PC-9 (cell line): ENCODE measurements around the gene SMAP1. TPM values are rescaled to one million over a fixed set of nuclear protein-coding genes. Genes with fewer than 3 reads are reported as not detected.

ENCODE experiments used
- BruUV-seq: library from RNA; stranded (reverse); fragments of 400-500 nt; replicated peaks from 2 replicates; lab custom pipeline; 2021; lab: Mats Ljungman, UMichigan
- CTCF ChIA-PET: fragments of 300-600 bp; sonication (Branson Sonifier 250); formaldehyde crosslinking; loops from one replicate; lab custom pipeline; 2022; ENCODE audit warnings: antibody characterized with exemption; lab: Charles Lee
- POLR2A ChIA-PET: fragments of 300-600 bp; sonication (Branson Sonifier 250); formaldehyde crosslinking; loops from one replicate; lab custom pipeline; 2022; ENCODE audit warnings: antibody characterized with exemption; ENCODE audit not compliant: unreplicated experiment; lab: Charles Lee
- DNase-seq, 2 experiments: peaks; one replicate each; pipeline versions ENCODE4 v3.0.0 to v3.0.0-alpha.2; 2015 to 2022; ENCODE audit warnings: mixed read lengths in 1 of 2
- H2AFZ ChIP-seq: fragments of 200-600 bp; sonication (generic); 2 replicates; pipeline ENCODE4 v1.8.1; 2017; ENCODE audit warnings: antibody characterized with exemption
- H3F3A ChIP-seq: fragments of 200-600 bp; sonication (generic); 2 replicates; pipeline ENCODE4 v1.8.1; 2017; ENCODE audit warnings: antibody characterized with exemption, mild to moderate bottlenecking, low read depth; ENCODE audit not compliant: insufficient read depth
- H3K27ac ChIP-seq: fragments of 200-600 bp; sonication (generic); 2 replicates; pipeline ENCODE4 v1.6.1; 2016; ENCODE audit warnings: mixed run types
- H3K27me3 ChIP-seq: fragments of 200-600 bp; sonication (generic); 2 replicates; pipeline ENCODE4 v1.6.1; 2016; ENCODE audit warnings: low read depth, mixed run types; ENCODE audit not compliant: insufficient read depth
- H3K36me3 ChIP-seq: fragments of 200-600 bp; sonication (generic); 2 replicates; pipeline ENCODE4 v1.6.1; 2016; ENCODE audit warnings: low read depth, mixed run types
- H3K4me1 ChIP-seq: fragments of 200-600 bp; sonication (generic); replicated peaks from 2 replicates; pipeline ENCODE4 v1.6.1; 2016; ENCODE audit warnings: mixed run types; ENCODE audit not compliant: insufficient read depth
- H3K4me2 ChIP-seq: fragments of 200-600 bp; sonication (generic); 2 replicates; pipeline ENCODE4 v1.6.1; 2017; ENCODE audit warnings: mixed run types
- H3K4me3 ChIP-seq: fragments of 200-600 bp; sonication (generic); 2 replicates; pipeline ENCODE4 v1.6.1; 2016; ENCODE audit warnings: mixed run types
- H3K79me2 ChIP-seq: fragments of 200-600 bp; sonication (generic); 2 replicates; pipeline ENCODE4 v1.6.1; 2017; ENCODE audit warnings: low read depth, mixed run types
- H3K9me2 ChIP-seq: fragments of 200-600 bp; sonication (generic); 2 replicates; pipeline ENCODE4 v1.8.1; 2017; ENCODE audit warnings: mild to moderate bottlenecking; ENCODE audit not compliant: insufficient read depth
- H3K9me3 ChIP-seq: fragments of 200-600 bp; sonication (generic); 2 replicates; pipeline ENCODE4 v1.8.1; 2016; ENCODE audit warnings: low read depth; ENCODE audit not compliant: insufficient read depth
- H4K20me1 ChIP-seq: fragments of 200-600 bp; sonication (generic); 2 replicates; pipeline ENCODE4 v1.8.1; 2017; ENCODE audit not compliant: insufficient read depth
- CTCF ChIP-seq: fragments of 200-600 bp; sonication (generic); conservative IDR thresholded peaks from 2 replicates; pipeline ENCODE4 v1.6.1; 2017; ENCODE audit warnings: mixed run types, antibody characterized with exemption, mild to moderate bottlenecking, moderate library complexity
- EZH2 ChIP-seq: fragments of 200-600 bp; sonication (generic); IDR thresholded peaks from 2 replicates; pipeline ENCODE4 v1.8.0; 2017; ENCODE audit warnings: antibody characterized with exemption, low read depth
- intact Hi-C: fragments of 100-400 bp; cut with micrococcal nuclease; formaldehyde crosslinking; loops from one replicate; pipeline ENCODE4 v1.10.0; 2022; ENCODE audit not compliant: unreplicated experiment
- total RNA-seq: library from RNA; stranded (reverse); gene quantifications from 2 replicates; pipeline ENCODE4 v1.2.3, GENCODE V29; 2021

The SMAP1 gene
- total RNA-seq, 1 experiment from 2014 or later = 29.3 TPM

- no peaks in the 10 kb centered on the region for H4K20me1 ChIP-seq
- TF ChIP-seq EZH2 (no peak), CTCF (no peak)
- CTCF ChIA-PET = no interaction called here
- no peaks in the 10 kb centered on the region for H3K27me3 ChIP-seq
- no peak overlapping the region for H2AFZ ChIP-seq
- no peak for DNase-seq
- H3K4me3 ChIP-seq = no peak overlapping the region
- intact Hi-C loops = no loop called here
- H3K4me2 ChIP-seq = no peak overlapping the region
- H3K27ac ChIP-seq = no peak overlapping the region
- no peaks in the 10 kb centered on the region for H3K9me3 ChIP-seq
- no TSS peak for BruUV-seq
- no peaks in the 10 kb centered on the region for H3F3A ChIP-seq
- no peaks in the 10 kb centered on the region for H3K36me3 ChIP-seq
- POLR2A ChIA-PET = interaction anchor here (0.6 kb wide), 1 partner anchor 43 kb away, joined by 3 read pairs; no protein-coding TSS in a partner anchor
- no peaks in the 10 kb centered on the region for H3K4me1 ChIP-seq
- H3K79me2 ChIP-seq = no peaks in the 10 kb centered on the region
- H3K9me2 ChIP-seq = no peaks in the 10 kb centered on the region
These were observed 42.2 kb upstream of the SMAP1 start for GRCh38 chr6:70625436-70625835.

GRCh38 chr6:70627500-70628254 is 40.0 kb upstream of the SMAP1 start:
- no peaks in the 10 kb centered on the region for H3K36me3 ChIP-seq
- POLR2A ChIA-PET = no interaction called here

GRCh38 chr6:70629929-70630328 is 37.8 kb upstream of the SMAP1 start:
- DNase-seq = no peak
- POLR2A ChIA-PET = no interaction called here
- Histone ChIP-seq H3K4me2 (no peak overlapping the region), H3K4me3 (no peak overlapping the region), H3K27ac (no peak overlapping the region), H3K4me1 (no peaks in the 10 kb centered on the region), H3F3A (no peaks in the 10 kb centered on the region), H3K9me2 (no peaks in the 10 kb centered on the region), H3K27me3 (no peaks in the 10 kb centered on the region), H3K9me3 (no peaks in the 10 kb centered on the region), H2AFZ (no peak overlapping the region), H3K36me3 (no peaks in the 10 kb centered on the region), H3K79me2 (no peaks in the 10 kb centered on the region), H4K20me1 (no peaks in the 10 kb centered on the region)
- intact Hi-C loops = no loop called here
- TF ChIP-seq EZH2 (no peak), CTCF (no peak)
- CTCF ChIA-PET = interaction anchor here (0.6 kb wide), 1 partner anchor 34 kb away, joined by 3 read pairs; no protein-coding TSS in a partner anchor
- BruUV-seq = no TSS peak

More at GRCh38 chr6:70627500-70628254, 40.0 kb upstream of the SMAP1 start:
- H4K20me1 ChIP-seq = no peaks in the 10 kb centered on the region
- H3K9me3 ChIP-seq = no peaks in the 10 kb centered on the region
- no peaks in the 10 kb centered on the region for H3F3A ChIP-seq
- no peak overlapping the region for H2AFZ ChIP-seq
- no peak overlapping the region for H3K4me2 ChIP-seq
- TF ChIP-seq CTCF (no peak), EZH2 (no peak)
- no peak overlapping the region for H3K27ac ChIP-seq
- H3K79me2 ChIP-seq = no peaks in the 10 kb centered on the region
- H3K27me3 ChIP-seq = no peaks in the 10 kb centered on the region
- DNase-seq = no peak
- no peaks in the 10 kb centered on the region for H3K9me2 ChIP-seq
- H3K4me3 ChIP-seq = no peak overlapping the region
- CTCF ChIA-PET = no interaction called here
- BruUV-seq = no TSS peak
- intact Hi-C loops = no loop called here
- H3K4me1 ChIP-seq = no peaks in the 10 kb centered on the region
